GM08714 (cell line): ENCODE measurements around the gene EFCAB10.

Source experiments
- H3K4me3 ChIP-seq: fragments of 200-500 bp; sonication (Bioruptor generic); 2 replicates; pipeline ENCODE4 v1.5.1; 2014; ENCODE audit warnings: mild to moderate bottlenecking, low read length, inconsistent platforms
- ZNF274 ChIP-seq: IDR thresholded peaks from 2 replicates; pipeline ENCODE4 v1.6.1; 2012; ENCODE audit warnings: mild to moderate bottlenecking, low read depth, low read length

The EFCAB10 gene

DNA sequence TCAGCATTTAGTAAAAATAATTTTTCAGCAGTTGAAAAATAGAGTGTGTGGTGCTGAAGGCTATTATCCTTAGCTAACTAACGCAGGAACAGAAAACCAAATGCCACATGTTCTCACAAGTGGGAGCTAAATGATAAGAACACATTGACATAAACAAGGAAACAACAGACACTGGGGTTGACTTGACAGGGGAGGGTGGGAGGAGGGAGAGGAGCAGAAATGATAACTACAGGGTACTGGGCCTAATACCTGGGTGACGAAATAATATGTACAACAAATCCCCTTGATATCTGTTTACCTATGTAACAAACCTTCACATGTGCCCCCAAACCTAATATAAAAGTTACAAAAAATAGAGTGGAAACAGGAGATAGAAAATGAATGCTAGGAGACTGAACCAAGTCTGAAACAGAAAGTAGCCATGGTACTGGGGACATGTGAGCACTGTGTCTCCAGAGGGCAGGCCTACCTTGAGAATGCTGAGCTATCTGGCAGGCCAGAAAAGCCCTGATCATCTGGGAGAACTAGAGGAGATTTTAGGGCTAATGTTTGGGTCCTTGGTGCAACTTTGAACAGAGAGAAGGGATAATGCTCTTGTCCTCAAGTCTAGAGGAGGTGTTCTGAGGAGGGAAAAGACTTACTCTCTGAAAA is 4.7 kb upstream of the EFCAB10 start:
- H3K4me3 ChIP-seq = no peak overlapping the region
- TF ChIP-seq ZNF274 = no peak

DNA sequence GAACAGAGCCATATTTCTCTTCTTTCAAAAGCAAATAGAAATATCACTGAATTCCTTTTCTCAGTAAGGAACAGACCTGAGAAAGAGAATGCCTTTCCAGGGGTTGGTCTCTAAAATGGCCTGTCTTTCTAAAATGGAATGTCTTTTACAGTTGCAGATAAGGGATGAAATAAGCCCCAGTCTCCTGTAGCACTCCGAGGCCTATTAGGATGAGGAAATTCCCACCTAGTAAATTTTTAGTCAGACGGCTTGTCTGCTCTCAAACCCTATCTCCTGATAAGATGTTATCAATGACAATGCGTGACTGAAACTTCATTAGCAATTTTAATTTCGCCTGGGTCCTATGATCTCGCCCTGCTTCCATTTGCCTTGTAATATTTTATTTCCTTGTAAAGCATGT is 2.9 kb upstream of the EFCAB10 start:
- H3K4me3 ChIP-seq = no peak overlapping the region
- TF ChIP-seq ZNF274 = no peak

DNA sequence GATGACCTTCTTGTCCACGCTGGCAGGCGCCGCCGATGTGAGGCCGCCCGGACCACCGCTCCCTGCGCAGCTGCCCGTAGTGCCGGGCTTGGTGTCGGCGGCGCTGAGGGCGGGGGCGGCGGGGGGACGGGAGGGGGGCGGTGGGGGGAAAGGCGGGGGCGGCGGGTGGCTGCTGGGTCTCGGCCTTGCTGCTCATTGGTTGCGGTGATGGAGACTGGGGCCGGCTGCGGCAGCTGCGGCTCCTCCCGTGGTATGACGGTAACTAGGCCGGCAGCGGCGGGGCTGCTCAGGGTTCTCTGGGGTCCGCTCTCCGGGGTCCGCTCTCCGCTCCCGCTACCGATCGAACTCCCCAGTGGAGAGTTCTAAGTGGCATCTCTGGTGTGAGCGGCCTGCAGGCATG is 1.8 kb upstream of the EFCAB10 start:
- no peak for TF ChIP-seq ZNF274
- no peak overlapping the region for H3K4me3 ChIP-seq

DNA sequence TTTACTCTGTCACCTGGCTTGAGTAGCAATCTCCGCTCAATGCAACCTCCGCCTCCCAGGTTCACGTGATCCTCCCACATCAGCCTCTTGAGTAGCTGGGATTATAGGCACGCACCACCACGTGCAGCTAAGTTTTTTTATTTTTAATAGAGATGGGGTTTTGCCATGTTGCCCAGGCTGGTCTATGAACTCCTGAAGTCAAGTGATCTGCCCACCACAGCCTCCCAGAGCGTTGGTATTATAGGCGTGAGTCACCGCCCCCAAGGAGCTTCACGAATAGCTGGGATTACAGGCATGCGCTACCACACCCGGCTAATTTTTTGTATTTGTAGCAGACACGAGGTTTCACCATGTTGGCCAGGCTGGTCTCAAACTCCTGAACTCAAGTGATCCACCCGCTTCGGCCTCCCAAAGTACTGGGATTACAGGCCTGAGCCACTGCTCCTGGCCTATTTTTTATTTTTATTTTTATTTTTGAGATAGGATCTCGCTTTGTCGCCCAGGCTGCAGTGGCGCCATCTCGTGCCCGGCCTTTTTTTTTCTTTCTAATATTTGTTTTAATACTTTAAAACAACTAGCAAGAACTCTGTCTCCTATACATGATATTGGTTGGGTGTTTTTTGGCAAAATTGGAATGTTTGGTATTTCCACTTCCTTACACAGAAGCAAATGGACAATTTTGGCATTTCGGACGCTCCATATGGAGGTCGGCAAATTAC is 1.1 kb downstream of the EFCAB10 start:
- H3K4me3 ChIP-seq = no peak overlapping the region
- no peak for TF ChIP-seq ZNF274

DNA sequence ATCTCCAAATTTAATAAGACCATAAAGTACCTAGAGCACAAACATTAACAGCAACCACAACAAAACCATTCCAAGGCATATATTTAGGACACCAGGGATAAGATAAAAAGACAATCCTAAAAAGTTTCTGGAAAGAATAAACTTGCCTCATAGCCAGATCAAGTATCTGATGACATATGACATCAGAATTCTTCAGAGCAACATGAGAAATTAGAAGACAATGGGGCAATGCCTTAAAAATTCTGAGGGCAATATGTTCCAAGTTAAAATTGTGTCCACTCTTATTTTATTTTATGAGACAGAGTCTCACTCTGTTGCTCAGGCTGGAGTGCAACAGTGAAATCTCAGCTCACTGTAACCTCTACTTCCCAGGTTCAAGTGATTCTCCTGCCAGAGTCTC is 2.8 kb downstream of the EFCAB10 start:
- no peak for TF ChIP-seq ZNF274
- H3K4me3 ChIP-seq = no peak overlapping the region

DNA sequence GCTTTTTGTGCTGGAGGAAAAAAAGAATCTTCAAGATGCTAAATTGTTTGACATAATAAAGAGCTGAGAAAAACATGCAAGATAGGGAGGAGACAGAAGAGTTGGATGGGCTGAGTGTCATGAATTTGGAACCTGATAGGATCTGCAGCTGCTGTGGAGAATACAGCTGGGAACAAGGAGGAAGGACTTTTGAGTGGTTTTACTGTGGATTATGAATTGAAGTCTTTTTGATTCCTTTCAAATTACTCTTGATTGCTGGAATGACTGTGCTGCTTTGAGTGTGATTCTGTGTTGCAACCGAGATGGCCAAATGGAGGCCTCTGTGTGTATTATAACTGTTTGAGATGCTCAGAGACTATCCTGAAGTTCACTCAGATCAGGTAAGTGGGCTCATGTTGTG is 4.0 kb downstream of the EFCAB10 start:
- H3K4me3 ChIP-seq = no peak overlapping the region
- TF ChIP-seq ZNF274 = no peak

DNA sequence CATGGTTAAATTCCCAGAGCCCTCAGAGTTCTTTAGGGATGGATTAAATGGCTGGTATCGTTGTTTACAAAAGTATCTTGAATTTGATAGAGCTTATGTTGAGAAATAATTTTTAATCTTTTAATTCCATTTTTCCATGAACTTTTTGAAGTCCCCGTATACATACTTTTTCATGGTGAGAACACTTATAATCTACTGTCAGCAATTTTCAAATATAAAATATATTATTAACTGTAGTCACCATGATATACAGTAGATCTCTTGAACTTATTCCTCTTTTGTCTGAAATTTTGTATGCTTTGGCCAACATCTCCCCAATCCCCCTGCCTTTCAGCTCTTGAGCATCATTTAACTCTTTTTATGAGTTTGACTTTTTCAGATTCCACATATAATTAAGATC is 9.4 kb downstream of the EFCAB10 start:
- no peak for TF ChIP-seq ZNF274
- no peak overlapping the region for H3K4me3 ChIP-seq

DNA sequence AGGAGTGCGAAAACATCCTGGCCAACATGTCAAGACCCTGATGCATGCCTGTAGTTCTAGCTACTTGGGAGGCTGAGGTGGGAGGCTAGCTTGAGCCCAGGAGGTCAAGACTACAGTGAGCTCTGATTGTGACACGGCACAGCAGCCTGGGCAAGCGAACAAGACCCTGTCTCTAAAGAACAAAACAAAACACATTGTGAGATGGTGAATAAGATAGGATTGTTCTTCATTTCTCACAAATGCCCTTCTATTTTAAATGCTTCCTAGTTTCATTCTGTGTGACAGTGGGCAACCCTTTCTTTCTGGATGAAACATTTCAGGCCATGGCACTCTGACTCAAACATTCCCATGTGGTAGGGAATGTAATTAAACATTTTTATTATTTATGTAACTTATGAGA is 13.5 kb downstream of the EFCAB10 start:
- TF ChIP-seq ZNF274 = no peak
- no peak overlapping the region for H3K4me3 ChIP-seq

DNA sequence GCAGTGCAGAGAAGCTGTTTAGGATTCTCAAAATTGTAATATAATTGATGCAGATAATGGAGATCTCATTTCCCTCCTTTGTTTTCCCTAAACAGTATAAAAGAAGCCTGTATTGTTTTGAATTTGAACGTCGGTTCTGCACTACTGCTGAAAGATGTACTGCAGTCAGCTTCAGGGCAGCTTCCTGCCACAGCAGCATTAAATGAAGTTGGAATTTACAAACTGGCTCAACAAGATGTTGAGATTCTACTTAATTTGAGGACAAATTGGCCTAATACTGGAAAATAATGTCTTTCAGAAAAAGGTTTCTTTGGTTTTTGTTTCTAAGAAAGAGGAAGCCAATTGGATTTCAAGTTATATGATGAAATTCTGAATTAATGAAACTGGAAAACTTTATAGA is 14.3 kb downstream of the EFCAB10 start:
- H3K4me3 ChIP-seq = no peak overlapping the region
- no peak for TF ChIP-seq ZNF274

DNA sequence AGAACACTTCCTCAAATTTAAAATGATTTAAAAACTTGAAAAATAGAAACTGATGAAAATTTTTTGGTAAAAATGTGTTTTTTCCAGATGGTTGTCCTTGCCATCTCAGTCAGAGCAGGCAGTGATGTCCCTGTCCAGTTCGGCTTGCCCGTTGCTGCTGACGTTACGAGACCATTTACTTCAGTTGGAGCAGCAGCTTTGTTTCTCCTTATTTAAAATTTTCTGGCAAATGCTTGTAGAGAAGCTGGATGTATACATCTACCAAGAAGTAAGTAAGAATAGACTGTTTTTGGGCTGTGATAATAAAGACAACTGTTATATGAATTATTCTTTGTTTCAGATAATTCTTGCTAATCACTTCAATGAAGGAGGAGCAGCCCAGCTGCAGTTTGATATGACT is 16.1 kb downstream of the EFCAB10 start:
- no peak for TF ChIP-seq ZNF274
- no peak overlapping the region for H3K4me3 ChIP-seq

DNA sequence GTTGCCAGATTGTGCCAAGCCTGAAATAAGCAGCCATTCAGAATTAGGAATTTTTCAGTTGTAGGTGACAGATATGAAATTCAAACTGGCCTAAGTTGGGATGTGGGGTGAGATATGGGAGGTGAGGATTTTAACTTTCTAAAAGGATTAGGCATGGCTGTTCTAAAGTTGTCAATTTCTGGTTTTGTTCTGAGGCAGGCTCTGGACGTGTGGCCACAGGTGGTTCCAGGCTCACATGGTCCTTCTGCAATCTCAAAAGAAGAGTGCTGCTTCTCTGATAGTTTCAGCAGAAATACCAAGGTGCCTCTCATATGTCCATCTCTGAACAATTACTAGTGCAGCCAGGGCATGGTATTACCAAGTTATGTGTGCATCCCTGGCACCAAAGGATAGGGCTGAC is 21.4 kb downstream of the EFCAB10 start:
- no peak for TF ChIP-seq ZNF274
- H3K4me3 ChIP-seq = no peak overlapping the region

DNA sequence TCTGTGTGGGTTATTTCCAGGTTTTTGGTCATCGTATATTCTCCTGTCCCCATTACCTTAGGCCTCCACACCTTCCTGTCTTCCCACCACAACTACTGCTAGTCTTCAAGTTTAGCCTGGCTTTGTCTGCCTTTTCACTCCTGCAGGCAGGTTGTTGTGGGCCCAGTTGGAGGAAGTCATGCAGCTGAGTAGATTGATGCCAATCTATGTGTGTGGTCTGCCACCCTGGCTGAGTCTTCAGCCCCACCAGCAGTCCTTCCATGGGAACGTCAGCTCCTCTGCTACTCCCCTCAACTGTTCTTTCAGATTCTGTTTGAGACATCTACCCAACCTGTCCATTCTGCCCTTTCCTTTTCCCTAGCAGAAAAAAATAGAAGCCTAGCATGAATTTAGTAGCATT is 43.0 kb downstream of the EFCAB10 start:
- no peak for TF ChIP-seq ZNF274

DNA sequence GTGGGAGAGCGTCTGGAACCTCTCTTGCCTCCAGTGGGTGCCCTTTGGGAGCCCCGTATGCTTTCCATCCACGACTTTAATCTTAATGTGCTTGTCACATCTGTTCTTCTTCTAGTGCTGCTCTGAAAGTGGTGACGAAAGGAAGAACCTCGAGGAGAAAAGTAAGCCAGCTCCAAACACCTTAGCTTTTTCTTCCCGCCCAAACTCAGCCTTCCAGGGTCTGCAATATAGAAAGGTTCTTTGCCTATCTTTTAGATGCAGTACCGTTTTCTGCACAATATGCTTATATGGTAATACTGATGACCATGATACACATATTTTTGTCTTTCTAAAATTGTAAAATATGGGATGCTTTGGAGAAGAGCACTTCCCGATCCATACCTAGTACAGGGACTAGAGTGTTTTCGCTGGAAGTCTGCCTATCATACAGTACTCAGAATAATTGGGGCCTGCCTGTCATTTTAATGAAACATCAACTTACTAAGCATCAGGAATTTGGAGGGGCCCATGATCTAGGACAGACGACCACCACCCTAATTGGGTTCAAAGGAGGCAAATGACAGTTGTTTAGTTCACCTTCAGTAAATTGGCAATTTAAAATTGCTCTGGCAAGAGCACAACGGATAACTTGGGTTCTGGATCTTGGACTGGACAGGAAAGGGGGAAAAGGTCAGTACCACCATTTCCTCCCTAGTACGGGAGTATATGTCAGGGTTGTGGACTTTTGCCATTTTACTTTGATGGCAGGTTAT is 48.4 kb downstream of the EFCAB10 start:
- no peak for TF ChIP-seq ZNF274
- H3K4me3 ChIP-seq = peak overlapping the region; percentile 85

More for the DNA sequence above, 43.0 kb downstream of the EFCAB10 start:
- no peak overlapping the region for H3K4me3 ChIP-seq

DNA sequence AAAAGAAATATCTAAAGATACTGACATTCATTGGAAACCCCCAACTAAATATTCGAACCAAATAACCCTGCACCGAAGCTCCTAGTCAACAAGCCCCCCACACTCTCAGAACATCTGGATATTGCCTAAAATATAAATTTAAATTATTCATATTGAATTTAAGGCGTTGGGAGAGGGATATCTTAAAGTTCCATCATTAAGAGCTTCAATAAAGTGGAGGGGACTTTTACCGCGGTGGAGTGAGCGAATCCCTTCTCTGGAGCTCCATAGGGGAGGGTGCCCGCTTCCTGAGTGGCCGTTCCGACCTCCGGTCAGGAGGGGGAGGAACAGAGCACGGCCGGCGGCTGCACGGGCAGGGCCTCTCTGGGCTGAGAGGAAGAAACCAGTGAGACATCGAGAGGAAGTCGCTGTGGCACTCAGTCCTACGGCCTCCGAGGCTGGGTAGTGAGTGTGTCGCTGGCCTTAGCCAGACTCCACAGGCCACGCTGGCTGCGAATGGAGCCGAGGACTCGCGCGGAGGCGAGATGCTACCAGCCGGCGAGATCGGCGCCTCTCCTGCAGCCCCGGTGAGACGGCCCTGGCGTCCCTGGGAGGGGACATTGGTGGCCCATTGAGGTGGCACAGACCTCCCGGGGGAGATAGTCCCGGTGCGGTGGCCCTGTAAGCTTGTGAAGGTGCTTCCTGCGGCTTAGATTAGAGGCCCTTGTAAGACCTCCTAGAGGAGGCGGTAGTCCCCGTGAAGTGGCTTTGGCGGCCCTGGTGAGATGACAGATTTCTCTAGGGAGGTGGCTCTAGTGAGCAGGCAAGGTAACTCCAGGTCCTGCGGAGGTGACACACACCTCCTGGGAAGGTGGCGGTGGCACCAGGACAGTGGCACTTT is 49.3 kb downstream of the EFCAB10 start, which contains the start of gene RINT1:
Gene RINT1 (plus strand): TSS at position 410 of the 880 bp plus-strand sequence. CDS start 115 bp downstream, at position 525.
- TF ChIP-seq ZNF274 = no peak

More for the DNA sequence above, 49.3 kb downstream of the EFCAB10 start, which contains the start of gene RINT1:
- H3K4me3 ChIP-seq = peak within 1 kb of the TSS; percentile 85
